Gastrocnemius medialis (tissue), 4 donors: Measurements from ENCODE around the gene CACNA2D2. TPM values are rescaled to one million over a fixed set of nuclear protein-coding genes. Genes with fewer than 3 reads are reported as not detected.

Experiments used
- ATAC-seq, 2 donors: fragments of 150-250 bp; one replicate each; pipeline ENCODE4 v1.9.1; 2016
- DNase-seq, 2 donors: peaks; one replicate each; pipeline ENCODE4 v3.0.0-alpha.2; 2019
- H3K27ac ChIP-seq, 4 donors: fragments of 200-600 bp; sonication (generic); 1 replicate in 1 of 4; 2 replicates in 3 of 4; pipeline ENCODE4 v1.5.1; 2016 to 2018; ENCODE audit warnings: mild to moderate bottlenecking in 2 of 4, moderate library complexity in 1 of 4
- H3K27me3 ChIP-seq, 3 donors: fragments of 200-600 bp; sonication (generic) in 2 of 3; 1 replicate in 1 of 3; 2 replicates in 2 of 3; pipeline versions ENCODE4 v1.5.1 to v1.6.0; 2016 to 2019; ENCODE audit warnings: mild to moderate bottlenecking in 1 of 3, moderate library complexity in 1 of 3
- H3K36me3 ChIP-seq, 2 donors: fragments of 200-600 bp; sonication (generic) in 1 of 2; one replicate each; pipeline ENCODE4 v1.5.1; 2017 to 2018
- H3K4me1 ChIP-seq, 2 donors: fragments of 200-600 bp; sonication (generic) in 1 of 2; one replicate each; pipeline ENCODE4 v1.5.1; 2016 to 2017; ENCODE audit warnings: mild to moderate bottlenecking in 2 of 2
- H3K4me3 ChIP-seq, 4 donors: fragments of 200-600 bp; sonication (generic) in 3 of 4; 1 replicate in 1 of 4; 2 replicates in 3 of 4; pipeline ENCODE4 v1.5.1; 2016 to 2019; ENCODE audit warnings: mild to moderate bottlenecking in 2 of 4
- H3K9me3 ChIP-seq, 3 donors: fragments of 200-600 bp; sonication (generic) in 2 of 3; 1 replicate in 1 of 3; 2 replicates in 2 of 3; pipeline ENCODE4 v1.5.1; 2016 to 2019
- CTCF ChIP-seq, 5 experiments: fragments of 450-650 bp in 3 of 5; fragments of 200-600 bp in 2 of 5; sonication (generic) in 2 of 5; IDR thresholded peaks in 4 of 5; conservative IDR thresholded peaks in 1 of 5; 1 replicate in 4 of 5; 2 replicates in 1 of 5; pipeline ENCODE4 v1.5.1; 2016 to 2019; ENCODE audit warnings: antibody characterized with exemption in 5 of 5, mild to moderate bottlenecking in 3 of 5, moderate library complexity in 3 of 5
- POLR2A ChIP-seq, 2 donors: fragments of 450-650 bp; IDR thresholded peaks; one replicate each; pipeline ENCODE4 v1.6.1; 2017; ENCODE audit warnings: antibody characterized with exemption in 2 of 2, mild to moderate bottlenecking in 2 of 2, moderate library complexity in 2 of 2
- in situ Hi-C, 4 donors: fragments of 200-750 bp; cut with MboI; loops; one replicate each; pipeline versions ENCODE4 v1.15.0 to v1.8.0; 2017; ENCODE audit warnings: low sequenced_read_pairs in 4 of 4
- intact Hi-C: fragments of 100-400 bp; cut with DNase I; formaldehyde crosslinking; loops from one replicate; pipeline ENCODE4 v1.15.1; 2023; ENCODE audit warnings: low total_unique reads
- total RNA-seq, 4 donors: library from RNA; depleted of rRNA; stranded (reverse); fragments of >200 nt; gene quantifications; one replicate each; pipeline versions ENCODE4 v1.1.0 to v1.2.3, GENCODE V29; 2016

The CACNA2D2 gene
- total RNA-seq, 4 donors from 2014 or later: 0.27 to 0.68 (median 0.45) TPM

- Histone ChIP-seq H3K4me3 (no peak overlapping the region), H3K9me3 (no peaks in the 10 kb centered on the region), H3K36me3 (no peaks in the 10 kb centered on the region), H3K4me1 (no peaks in the 10 kb centered on the region), H3K27me3 (no peaks in the 10 kb centered on the region), H3K27ac (no peak overlapping the region)
- ATAC-seq (no peak), DNase-seq (no peak)
- TF ChIP-seq POLR2A (IDR thresholded peaks at IDR 0.05) (no peak), CTCF (IDR thresholded peaks at IDR 0.05 in 4 of 5, conservative IDR thresholded peaks at IDR 0.05 in 1 of 5) (no peak)
- in situ Hi-C loops: loop anchor here in 1 of 4 donors (25.0 kb wide), 1 partner anchor 164 kb away; no protein-coding TSS in a partner anchor
- intact Hi-C loops: no loop called here
Measured at GRCh38 chr3:50373146-50374051, 130.0 kb downstream of the CACNA2D2 start.

- in situ Hi-C loops (loop anchor here in 1 of 4 donors (25.0 kb wide), 1 partner anchor 165 kb away; no protein-coding TSS in a partner anchor), intact Hi-C loops (no loop called here)
- no peak overlapping the region for H3K27ac ChIP-seq
- no peaks in the 10 kb centered on the region for H3K36me3 ChIP-seq
- H3K9me3 ChIP-seq: no peaks in the 10 kb centered on the region
- no peak overlapping the region for H3K4me3 ChIP-seq
- TF ChIP-seq CTCF (IDR thresholded peaks at IDR 0.05 in 4 of 5, conservative IDR thresholded peaks at IDR 0.05 in 1 of 5): no peak
- TF ChIP-seq POLR2A (IDR thresholded peaks at IDR 0.05): no peak
- no peaks in the 10 kb centered on the region for H3K4me1 ChIP-seq
- ATAC-seq: no peak
- DNase-seq: no peak
- H3K27me3 ChIP-seq: no peaks in the 10 kb centered on the region
Measured at GRCh38 chr3:50372349-50372748, 131.1 kb downstream of the CACNA2D2 start.

DNA sequence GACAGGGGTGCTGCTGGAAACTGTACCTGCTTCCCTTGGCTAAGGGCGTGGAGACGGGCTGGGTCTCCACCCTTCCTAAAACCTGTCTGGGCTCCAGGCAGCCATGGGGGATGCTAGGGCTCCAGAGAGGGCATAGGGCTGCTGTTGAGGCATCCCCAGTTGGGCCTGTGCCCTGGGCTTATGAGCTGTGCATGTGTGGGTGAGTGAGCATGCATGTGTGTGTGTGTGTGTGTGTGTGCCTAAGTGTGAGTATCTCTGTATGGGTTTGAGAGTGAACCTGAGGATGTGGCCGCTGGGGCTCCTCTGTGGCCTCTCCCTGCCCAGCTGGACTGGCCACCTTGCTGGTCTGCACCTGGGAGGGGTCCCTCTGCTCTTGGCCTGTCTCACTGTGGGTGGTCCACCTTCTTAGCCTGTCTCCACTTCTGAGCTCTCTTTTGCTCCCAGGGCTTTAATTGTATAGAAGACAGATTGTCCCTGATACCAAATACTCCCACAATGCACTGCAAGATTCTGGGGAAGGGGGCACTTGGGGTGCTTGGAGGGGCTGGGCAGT, 132.2 kb downstream of the CACNA2D2 start:
- intact Hi-C loops (no loop called here), in situ Hi-C loops (loop anchor here in 1 of 4 donors (25.0 kb wide), 1 partner anchor 166 kb away; no protein-coding TSS in a partner anchor)
- H3K27me3 ChIP-seq: no peaks in the 10 kb centered on the region
- H3K4me3 ChIP-seq: no peak overlapping the region
- H3K36me3 ChIP-seq: no peaks in the 10 kb centered on the region
- no peak for DNase-seq
- TF ChIP-seq POLR2A (IDR thresholded peaks at IDR 0.05) (no peak), CTCF (IDR thresholded peaks at IDR 0.05 in 4 of 5, conservative IDR thresholded peaks at IDR 0.05 in 1 of 5) (no peak)
- ATAC-seq: no peak
- no peaks in the 10 kb centered on the region for H3K9me3 ChIP-seq
- H3K27ac ChIP-seq: no peak overlapping the region
- H3K4me1 ChIP-seq: no peaks in the 10 kb centered on the region

- H3K4me3 ChIP-seq: no peak overlapping the region
- H3K36me3 ChIP-seq: no peaks in the 10 kb centered on the region
- H3K27ac ChIP-seq: no peak overlapping the region
- no peaks in the 10 kb centered on the region for H3K4me1 ChIP-seq
- no peak for TF ChIP-seq CTCF (IDR thresholded peaks at IDR 0.05 in 4 of 5, conservative IDR thresholded peaks at IDR 0.05 in 1 of 5)
- no peak for TF ChIP-seq POLR2A (IDR thresholded peaks at IDR 0.05)
- no peaks in the 10 kb centered on the region for H3K27me3 ChIP-seq
- in situ Hi-C loops (loop anchor here in 1 of 4 donors (25.0 kb wide), 1 partner anchor 167 kb away; no protein-coding TSS in a partner anchor), intact Hi-C loops (no loop called here)
- no peaks in the 10 kb centered on the region for H3K9me3 ChIP-seq
- no peak for ATAC-seq
- DNase-seq: no peak
Measured at GRCh38 chr3:50370594-50370993, 132.8 kb downstream of the CACNA2D2 start.
